HEK293 (cell line): ENCODE measurements around the gene UBA6.

Experiments used
- CTCF ChIA-PET: fragments of 350-600 bp; formaldehyde crosslinking; extraction: SDS; loops from one replicate; lab custom pipeline; 2021; ENCODE audit warnings: antibody characterized with exemption; lab: Yijun Ruan, JAX
- POLR2A ChIA-PET: fragments of 300-600 bp; formaldehyde crosslinking; extraction: SDS; loops from one replicate; lab custom pipeline; 2020; ENCODE audit warnings: antibody characterized with exemption, inconsistent platforms; lab: Yijun Ruan, JAX
- H3K27ac ChIP-seq: fragments of 200-500 bp; sonication (Bioruptor generic); 2 replicates; pipeline ENCODE4 v1.5.1; 2014; ENCODE audit warnings: low read depth, low read length, control low read depth, inconsistent platforms; ENCODE audit errors: extremely low read depth
- H3K36me3 ChIP-seq, 2 experiments: fragments of 200-500 bp in 1 of 2; sonication (Bioruptor generic) in 1 of 2; 1 replicate in 1 of 2; 2 replicates in 1 of 2; pipeline ENCODE4 v1.5.1; 2014 to 2017; ENCODE audit warnings: inconsistent platforms in 2 of 2, low read length in 2 of 2; ENCODE audit not compliant: control insufficient read depth in 2 of 2, insufficient read depth in 1 of 2
- H3K4me1 ChIP-seq: fragments of 200-500 bp; sonication (Bioruptor generic); 2 replicates; pipeline ENCODE4 v1.5.1; 2014; ENCODE audit warnings: mild to moderate bottlenecking, low read length, inconsistent platforms; ENCODE audit not compliant: control insufficient read depth, insufficient read depth
- H3K4me3 ChIP-seq: 2 replicates; pipeline ENCODE4 v1.5.1; 2011; ENCODE audit warnings: low read depth, mild to moderate bottlenecking, control low read depth, low read length, moderate library complexity
- H3K9me3 ChIP-seq: fragments of 200-500 bp; sonication (Bioruptor generic); 2 replicates; pipeline ENCODE4 v1.5.1; 2014; ENCODE audit warnings: low read depth, low read length, inconsistent platforms; ENCODE audit not compliant: control insufficient read depth, insufficient read depth
- EGR2 ChIP-seq: fragments of 450-650 bp; formaldehyde crosslinking; IDR thresholded peaks from 2 replicates; pipeline ENCODE4 v1.5.1; 2016; ENCODE audit warnings: low read depth, missing biosample characterization, missing genetic modification characterization
- IKZF3 ChIP-seq: fragments of 450-650 bp; IDR thresholded peaks from 2 replicates; pipeline ENCODE4 v1.5.0; 2018; ENCODE audit warnings: missing biosample characterization, mild to moderate bottlenecking, missing genetic modification characterization, moderate library complexity
- KLF10 ChIP-seq: fragments of 450-650 bp; IDR thresholded peaks from 2 replicates; pipeline ENCODE4 v1.5.1; 2018; ENCODE audit warnings: missing biosample characterization, mild to moderate bottlenecking, missing genetic modification characterization
- SCRT1 ChIP-seq: fragments of 450-650 bp; formaldehyde crosslinking; IDR thresholded peaks from 2 replicates; pipeline ENCODE4 v1.5.1; 2016; ENCODE audit warnings: missing biosample characterization, missing genetic modification characterization, borderline replicate concordance
- SETDB1 ChIP-seq: IDR thresholded peaks from one replicate; pipeline ENCODE4 v1.6.1; 2017; ENCODE audit warnings: mild to moderate bottlenecking, low read length, moderate library complexity, mixed read lengths; ENCODE audit not compliant: insufficient read length
- ZBTB8A ChIP-seq: fragments of 450-650 bp; formaldehyde crosslinking; IDR thresholded peaks from 2 replicates; pipeline ENCODE4 v1.5.1; 2016; ENCODE audit warnings: missing biosample characterization, missing genetic modification characterization
- ZNF157 ChIP-seq: fragments of 450-650 bp; formaldehyde crosslinking; IDR thresholded peaks from 2 replicates; pipeline ENCODE4 v1.5.1; 2016; ENCODE audit warnings: missing biosample characterization, missing genetic modification characterization
- ZNF184 ChIP-seq: fragments of 450-650 bp; IDR thresholded peaks from 2 replicates; pipeline ENCODE4 v1.5.1; 2018; ENCODE audit warnings: missing biosample characterization, mild to moderate bottlenecking, missing genetic modification characterization
- ZNF23 ChIP-seq: fragments of 450-650 bp; formaldehyde crosslinking; IDR thresholded peaks from 2 replicates; pipeline ENCODE4 v1.5.1; 2016; ENCODE audit warnings: missing biosample characterization, missing genetic modification characterization, borderline replicate concordance
- ZNF274 ChIP-seq, 2 experiments: fragments of 200-500 bp in 1 of 2; fragments of 450-650 bp in 1 of 2; sonication (Bioruptor generic) in 1 of 2; formaldehyde crosslinking in 1 of 2; IDR thresholded peaks; 2 replicates each; pipeline versions ENCODE4 v1.5.1 to v1.6.1; 2014 to 2016; ENCODE audit warnings: borderline replicate concordance in 1 of 2, inconsistent platforms in 1 of 2, low read length in 1 of 2, missing biosample characterization in 1 of 2, missing genetic modification characterization in 1 of 2
- ZNF354C ChIP-seq: fragments of 450-650 bp; formaldehyde crosslinking; IDR thresholded peaks from 2 replicates; pipeline ENCODE4 v1.5.1; 2016; ENCODE audit warnings: missing biosample characterization, missing genetic modification characterization, low read depth, borderline replicate concordance
- ZNF558 ChIP-seq: fragments of 450-650 bp; formaldehyde crosslinking; IDR thresholded peaks from 2 replicates; pipeline ENCODE4 v1.5.1; 2016; ENCODE audit warnings: missing biosample characterization, missing genetic modification characterization
- ZNF561 ChIP-seq: fragments of 450-650 bp; IDR thresholded peaks from 2 replicates; pipeline ENCODE4 v1.5.1; 2018; ENCODE audit warnings: missing biosample characterization, missing genetic modification characterization, borderline replicate concordance
- ZNF585B ChIP-seq: fragments of 450-650 bp; formaldehyde crosslinking; IDR thresholded peaks from 2 replicates; pipeline ENCODE4 v1.5.1; 2016; ENCODE audit warnings: missing biosample characterization, missing genetic modification characterization
- ZNF596 ChIP-seq: fragments of 450-650 bp; IDR thresholded peaks from 2 replicates; pipeline ENCODE4 v1.5.0; 2018; ENCODE audit warnings: missing biosample characterization, mild to moderate bottlenecking, missing genetic modification characterization, moderate library complexity
- ZSCAN30 ChIP-seq: fragments of 450-650 bp; IDR thresholded peaks from 2 replicates; pipeline ENCODE4 v1.5.1; 2018; ENCODE audit warnings: missing biosample characterization, mild to moderate bottlenecking, missing genetic modification characterization, moderate library complexity
- TF ChIP-seq, protein P1 (sequence below): fragments of 450-650 bp; IDR thresholded peaks from 2 replicates; pipeline ENCODE4 v1.5.1; 2018; ENCODE audit warnings: missing biosample characterization, missing genetic modification characterization
- TF ChIP-seq, protein P2 (sequence below): fragments of 450-650 bp; formaldehyde crosslinking; IDR thresholded peaks from 2 replicates; pipeline ENCODE4 v1.5.1; 2016; ENCODE audit warnings: missing biosample characterization, missing genetic modification characterization
- TF ChIP-seq, protein P3 (sequence below): fragments of 450-650 bp; formaldehyde crosslinking; IDR thresholded peaks from 2 replicates; pipeline ENCODE4 v1.5.1; 2016; ENCODE audit warnings: missing biosample characterization, missing genetic modification characterization
- TF ChIP-seq, protein P4 (sequence below): fragments of 450-650 bp; formaldehyde crosslinking; IDR thresholded peaks from 2 replicates; pipeline ENCODE4 v1.5.1; 2017; ENCODE audit warnings: missing biosample characterization, missing genetic modification characterization
- TF ChIP-seq, protein P5 (sequence below): fragments of 450-650 bp; formaldehyde crosslinking; IDR thresholded peaks from 2 replicates; pipeline ENCODE4 v1.5.1; 2017; ENCODE audit warnings: missing biosample characterization, missing genetic modification characterization

The UBA6 gene

DNA sequence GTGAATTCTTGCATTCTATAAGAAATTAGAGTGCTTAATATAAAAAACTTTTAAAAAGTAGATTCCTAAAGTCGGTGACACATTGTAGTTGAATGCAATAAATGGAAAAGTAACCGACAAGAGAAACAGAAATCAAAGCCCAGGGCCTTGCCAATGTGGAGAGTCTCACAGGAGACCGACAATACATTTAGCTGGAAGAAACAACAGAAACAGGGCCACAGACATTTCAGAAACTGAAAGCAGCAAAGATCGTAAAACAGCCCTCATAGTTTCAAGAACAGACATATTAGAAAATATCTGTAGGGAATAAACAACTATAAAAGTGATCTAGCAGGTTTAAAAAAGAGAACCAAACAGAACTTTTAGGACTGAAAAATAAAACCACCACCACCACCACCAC is 92.9 kb downstream of the UBA6 start:
- ChIA-PET CTCF (no interaction called here), POLR2A (no interaction called here)
- H3K4me3 ChIP-seq: no peak overlapping the region
- no peaks in the 10 kb centered on the region for H3K9me3 ChIP-seq
- no peak overlapping the region for H3K27ac ChIP-seq
- H3K36me3 ChIP-seq: no peaks in the 10 kb centered on the region
- TF ChIP-seq ZNF561 (tag by site-specific recombination) (no peak), EGR2 (tag by site-specific recombination) (no peak), SETDB1 (no peak), ZSCAN30 (tag by site-specific recombination) (no peak), ZNF596 (tag by site-specific recombination) (no peak), ZNF157 (tag by site-specific recombination) (no peak), ZNF585B (tag by site-specific recombination) (no peak), ZNF354C (tag by site-specific recombination) (no peak)
- TF ChIP-seq, protein P1, sequence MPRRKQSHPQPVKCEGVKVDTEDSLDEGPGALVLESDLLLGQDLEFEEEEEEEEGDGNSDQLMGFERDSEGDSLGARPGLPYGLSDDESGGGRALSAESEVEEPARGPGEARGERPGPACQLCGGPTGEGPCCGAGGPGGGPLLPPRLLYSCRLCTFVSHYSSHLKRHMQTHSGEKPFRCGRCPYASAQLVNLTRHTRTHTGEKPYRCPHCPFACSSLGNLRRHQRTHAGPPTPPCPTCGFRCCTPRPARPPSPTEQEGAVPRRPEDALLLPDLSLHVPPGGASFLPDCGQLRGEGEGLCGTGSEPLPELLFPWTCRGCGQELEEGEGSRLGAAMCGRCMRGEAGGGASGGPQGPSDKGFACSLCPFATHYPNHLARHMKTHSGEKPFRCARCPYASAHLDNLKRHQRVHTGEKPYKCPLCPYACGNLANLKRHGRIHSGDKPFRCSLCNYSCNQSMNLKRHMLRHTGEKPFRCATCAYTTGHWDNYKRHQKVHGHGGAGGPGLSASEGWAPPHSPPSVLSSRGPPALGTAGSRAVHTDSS: no peak
- no peaks in the 10 kb centered on the region for H3K4me1 ChIP-seq

DNA sequence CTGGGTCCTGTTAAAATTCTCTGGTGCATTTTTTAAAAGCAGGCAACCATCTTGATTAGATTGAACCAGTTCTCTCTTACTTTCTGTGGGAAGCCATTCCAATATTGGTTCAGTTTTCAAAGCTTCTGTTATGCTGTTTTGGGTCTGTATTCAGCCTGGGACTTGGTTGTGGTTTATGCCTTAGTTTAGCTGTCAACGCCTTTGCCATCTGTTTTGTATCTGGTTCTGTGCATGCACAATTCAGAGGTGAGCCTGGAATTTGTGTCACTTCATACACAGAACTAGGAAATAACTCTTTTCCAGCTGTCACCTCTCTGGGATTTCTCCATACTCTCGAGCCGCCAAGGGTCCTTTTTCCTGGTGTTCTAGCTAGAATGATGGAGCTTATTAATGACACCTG is 96.2 kb downstream of the UBA6 start:
- TF ChIP-seq ZNF184 (tag by site-specific recombination) (no peak), ZNF558 (tag by site-specific recombination) (no peak), ZBTB8A (tag by site-specific recombination) (no peak), ZNF274 (IDR thresholded peaks at IDR 0.05; ENCODE audit: low read length) (no peak), ZNF274 (tag by site-specific recombination; IDR thresholded peaks at IDR 0.05; ENCODE audit: borderline replicate concordance) (no peak), SCRT1 (tag by site-specific recombination) (no peak), KLF10 (tag by site-specific recombination) (no peak), ZNF23 (tag by site-specific recombination) (no peak), IKZF3 (tag by site-specific recombination) (no peak)
- TF ChIP-seq, protein P2, sequence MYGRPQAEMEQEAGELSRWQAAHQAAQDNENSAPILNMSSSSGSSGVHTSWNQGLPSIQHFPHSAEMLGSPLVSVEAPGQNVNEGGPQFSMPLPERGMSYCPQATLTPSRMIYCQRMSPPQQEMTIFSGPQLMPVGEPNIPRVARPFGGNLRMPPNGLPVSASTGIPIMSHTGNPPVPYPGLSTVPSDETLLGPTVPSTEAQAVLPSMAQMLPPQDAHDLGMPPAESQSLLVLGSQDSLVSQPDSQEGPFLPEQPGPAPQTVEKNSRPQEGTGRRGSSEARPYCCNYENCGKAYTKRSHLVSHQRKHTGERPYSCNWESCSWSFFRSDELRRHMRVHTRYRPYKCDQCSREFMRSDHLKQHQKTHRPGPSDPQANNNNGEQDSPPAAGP (tag by site-specific recombination): no peak
- TF ChIP-seq, protein P3, sequence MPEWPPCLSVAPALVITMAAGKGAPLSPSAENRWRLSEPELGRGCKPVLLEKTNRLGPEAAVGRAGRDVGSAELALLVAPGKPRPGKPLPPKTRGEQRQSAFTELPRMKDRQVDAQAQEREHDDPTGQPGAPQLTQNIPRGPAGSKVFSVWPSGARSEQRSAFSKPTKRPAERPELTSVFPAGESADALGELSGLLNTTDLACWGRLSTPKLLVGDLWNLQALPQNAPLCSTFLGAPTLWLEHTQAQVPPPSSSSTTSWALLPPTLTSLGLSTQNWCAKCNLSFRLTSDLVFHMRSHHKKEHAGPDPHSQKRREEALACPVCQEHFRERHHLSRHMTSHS: no peak
- TF ChIP-seq, protein P4, sequence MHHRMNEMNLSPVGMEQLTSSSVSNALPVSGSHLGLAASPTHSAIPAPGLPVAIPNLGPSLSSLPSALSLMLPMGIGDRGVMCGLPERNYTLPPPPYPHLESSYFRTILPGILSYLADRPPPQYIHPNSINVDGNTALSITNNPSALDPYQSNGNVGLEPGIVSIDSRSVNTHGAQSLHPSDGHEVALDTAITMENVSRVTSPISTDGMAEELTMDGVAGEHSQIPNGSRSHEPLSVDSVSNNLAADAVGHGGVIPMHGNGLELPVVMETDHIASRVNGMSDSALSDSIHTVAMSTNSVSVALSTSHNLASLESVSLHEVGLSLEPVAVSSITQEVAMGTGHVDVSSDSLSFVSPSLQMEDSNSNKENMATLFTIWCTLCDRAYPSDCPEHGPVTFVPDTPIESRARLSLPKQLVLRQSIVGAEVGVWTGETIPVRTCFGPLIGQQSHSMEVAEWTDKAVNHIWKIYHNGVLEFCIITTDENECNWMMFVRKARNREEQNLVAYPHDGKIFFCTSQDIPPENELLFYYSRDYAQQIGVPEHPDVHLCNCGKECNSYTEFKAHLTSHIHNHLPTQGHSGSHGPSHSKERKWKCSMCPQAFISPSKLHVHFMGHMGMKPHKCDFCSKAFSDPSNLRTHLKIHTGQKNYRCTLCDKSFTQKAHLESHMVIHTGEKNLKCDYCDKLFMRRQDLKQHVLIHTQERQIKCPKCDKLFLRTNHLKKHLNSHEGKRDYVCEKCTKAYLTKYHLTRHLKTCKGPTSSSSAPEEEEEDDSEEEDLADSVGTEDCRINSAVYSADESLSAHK (tag by site-specific recombination): no peak
- TF ChIP-seq, protein P5, sequence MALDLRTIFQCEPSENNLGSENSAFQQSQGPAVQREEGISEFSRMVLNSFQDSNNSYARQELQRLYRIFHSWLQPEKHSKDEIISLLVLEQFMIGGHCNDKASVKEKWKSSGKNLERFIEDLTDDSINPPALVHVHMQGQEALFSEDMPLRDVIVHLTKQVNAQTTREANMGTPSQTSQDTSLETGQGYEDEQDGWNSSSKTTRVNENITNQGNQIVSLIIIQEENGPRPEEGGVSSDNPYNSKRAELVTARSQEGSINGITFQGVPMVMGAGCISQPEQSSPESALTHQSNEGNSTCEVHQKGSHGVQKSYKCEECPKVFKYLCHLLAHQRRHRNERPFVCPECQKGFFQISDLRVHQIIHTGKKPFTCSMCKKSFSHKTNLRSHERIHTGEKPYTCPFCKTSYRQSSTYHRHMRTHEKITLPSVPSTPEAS (tag by site-specific recombination): no peak
- TF ChIP-seq, all 188 proteins: peak for 0
- Histone ChIP-seq H3K27ac (no peak overlapping the region), H3K9me3 (no peaks in the 10 kb centered on the region), H3K4me1 (no peaks in the 10 kb centered on the region), H3K36me3 (no peaks in the 10 kb centered on the region), H3K4me3 (no peak overlapping the region)
- ChIA-PET POLR2A (no interaction called here), CTCF (interaction anchor here (0.6 kb wide), 1 partner anchor 141 kb away, joined by 3 read pairs; no protein-coding TSS in a partner anchor)
